ENCODE results near the gene CCDC167. TPM values are rescaled to one million over a fixed set of nuclear protein-coding genes. Genes with fewer than 3 reads are reported as not detected.

CCDC167 gene
- total RNA-seq, 2 experiments from 2014 or later: 52.2 to 55.0 TPM

- Mint-ChIP-seq H3K27ac (no peak overlapping the region), H3K27me3 (no peaks in the 10 kb centered on the region), H3K4me1 (no peaks in the 10 kb centered on the region), H3K36me3 (ENCODE audit: low read depth) (no peaks in the 10 kb centered on the region), H3K9me3 (no peaks in the 10 kb centered on the region), H3K4me3 (no peak overlapping the region)
- ChIA-PET POLR2A (interaction anchor here (1.1 to 1.6 kb wide), 4 partner anchors 12 to 56 kb away, joined by 3 to 4 read pairs (median 4); no protein-coding TSS in a partner anchor), CTCF (interaction anchor here (1.0 to 1.3 kb wide), 5 partner anchors 10 to 155 kb away, joined by 3 read pairs; no protein-coding TSS in a partner anchor)
- no peak for DNase-seq
Observed at GRCh38 chr6:37538107-37538506, 38.4 kb upstream of the CCDC167 start.

GRCh38 chr6:37537548-37537947, 37.9 kb upstream of the CCDC167 start:
- Mint-ChIP-seq H3K4me1 (no peaks in the 10 kb centered on the region), H3K9me3 (no peaks in the 10 kb centered on the region), H3K27ac (no peak overlapping the region), H3K27me3 (peaks cover 1% of the 10 kb centered on the region), H3K36me3 (ENCODE audit: low read depth) (no peaks in the 10 kb centered on the region), H3K4me3 (no peak overlapping the region)
- ChIA-PET CTCF (interaction anchor here (1.0 to 1.2 kb wide), 3 partner anchors 10 to 155 kb away, joined by 3 read pairs; no protein-coding TSS in a partner anchor), POLR2A (interaction anchor here (1.1 to 1.3 kb wide), 2 partner anchors 11 to 21 kb away, joined by 4 read pairs; no protein-coding TSS in a partner anchor)
- DNase-seq: no peak

DNA sequence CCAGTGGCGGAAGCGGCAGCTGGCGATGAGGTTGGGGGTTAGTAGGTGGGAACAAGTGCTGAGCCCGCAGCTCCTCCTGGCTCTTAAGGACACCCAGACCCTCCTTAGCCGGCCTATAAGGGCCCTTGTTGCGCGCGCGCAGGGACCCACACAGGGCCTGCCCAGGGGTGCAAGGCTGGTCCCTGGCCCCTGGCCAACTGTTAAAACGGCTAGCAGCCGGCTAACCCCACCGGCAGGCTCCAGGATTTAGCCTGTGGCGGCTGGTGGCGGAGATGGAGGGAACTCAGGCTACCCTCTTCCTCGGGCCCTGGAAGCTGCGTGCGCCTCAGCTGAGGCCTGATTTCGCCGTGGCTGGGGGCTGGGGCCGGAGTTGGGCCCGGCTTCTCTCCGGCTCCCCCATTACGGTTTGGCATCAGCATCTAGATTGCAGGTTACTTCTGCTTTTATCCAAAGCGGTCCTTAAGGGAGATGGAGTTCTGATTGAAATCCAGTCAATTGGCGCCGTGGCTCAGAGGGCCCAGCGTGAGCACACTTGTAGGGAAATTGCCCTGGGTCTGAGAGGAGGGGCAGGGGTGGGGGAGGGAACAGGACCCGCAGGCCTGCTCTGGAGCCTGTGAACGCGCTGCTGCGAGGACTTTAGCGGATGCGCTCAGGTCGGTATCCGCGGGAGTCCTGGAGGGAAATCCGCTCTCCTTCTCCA, 36.9 kb upstream of the CCDC167 start:
- no peaks in the 10 kb centered on the region for H3K9me3 Mint-ChIP-seq
- POLR2A ChIA-PET: interaction anchor here (1.3 kb wide), 1 partner anchor 20 kb away, joined by 4 read pairs; no protein-coding TSS in a partner anchor
- H3K4me1 Mint-ChIP-seq: no peaks in the 10 kb centered on the region
- DNase-seq: no peak
- no peak overlapping the region for H3K27ac Mint-ChIP-seq
- H3K36me3 Mint-ChIP-seq (ENCODE audit: low read depth): no peaks in the 10 kb centered on the region
- CTCF ChIA-PET: no interaction called here
- peaks cover 3% of the 10 kb centered on the region for H3K27me3 Mint-ChIP-seq
- no peak overlapping the region for H3K4me3 Mint-ChIP-seq

DNA sequence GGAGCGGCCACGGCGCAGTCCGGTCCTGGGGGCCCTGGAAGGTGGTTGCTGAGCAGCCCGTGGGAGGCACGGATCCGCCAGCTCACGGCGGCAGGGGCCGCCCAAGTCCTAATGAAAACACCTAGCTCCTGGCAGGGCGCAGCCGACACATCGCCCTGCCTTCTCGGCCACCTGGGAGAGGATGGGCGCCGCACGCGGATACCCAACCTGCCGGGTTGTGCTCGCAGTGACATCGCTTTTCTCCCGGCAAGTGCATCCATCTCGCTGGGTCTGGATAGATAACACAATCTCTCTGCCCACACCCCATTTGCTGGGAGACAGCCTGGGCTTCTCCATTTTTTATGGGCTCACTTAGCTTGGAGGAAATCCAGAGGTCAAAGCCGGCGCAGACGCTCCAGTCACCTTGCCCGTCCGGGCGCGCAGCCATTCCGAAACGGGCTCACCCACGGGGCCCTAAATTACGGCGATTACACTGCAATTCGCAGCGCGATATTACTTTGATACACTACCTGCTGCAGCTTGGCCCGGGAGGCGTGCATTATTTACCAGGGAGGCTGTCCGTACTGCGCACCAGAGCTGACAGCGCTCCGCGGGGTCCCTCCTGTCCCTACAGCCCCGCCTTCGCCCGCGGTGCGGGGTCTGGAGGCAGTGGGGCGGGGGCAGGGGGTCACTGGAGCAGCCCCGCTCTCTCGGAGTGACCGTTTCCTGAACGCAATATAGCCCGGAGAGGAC, 36.2 kb upstream of the CCDC167 start:
- no peak for DNase-seq
- H3K4me1 Mint-ChIP-seq: no peaks in the 10 kb centered on the region
- no peaks in the 10 kb centered on the region for H3K9me3 Mint-ChIP-seq
- no peaks in the 10 kb centered on the region for H3K36me3 Mint-ChIP-seq (ENCODE audit: low read depth)
- ChIA-PET CTCF (interaction anchor here (1.0 kb wide), 1 partner anchor 19 kb away, joined by 3 read pairs; no protein-coding TSS in a partner anchor), POLR2A (interaction anchor here (1.3 kb wide), 1 partner anchor 19 kb away, joined by 4 read pairs; no protein-coding TSS in a partner anchor)
- peaks cover 3% of the 10 kb centered on the region for H3K27me3 Mint-ChIP-seq
- no peak overlapping the region for H3K27ac Mint-ChIP-seq
- H3K4me3 Mint-ChIP-seq: no peak overlapping the region

GRCh38 chr6:37535428-37535758, 35.7 kb upstream of the CCDC167 start:
- Mint-ChIP-seq H3K27me3 (peaks cover 3% of the 10 kb centered on the region), H3K27ac (no peak overlapping the region), H3K36me3 (ENCODE audit: low read depth) (no peaks in the 10 kb centered on the region), H3K4me3 (no peak overlapping the region), H3K9me3 (no peaks in the 10 kb centered on the region), H3K4me1 (no peaks in the 10 kb centered on the region)
- no peak for DNase-seq
- POLR2A ChIA-PET: interaction anchor here (1.3 kb wide), 1 partner anchor 19 kb away, joined by 4 read pairs; no protein-coding TSS in a partner anchor
- CTCF ChIA-PET: interaction anchor here (1.0 kb wide), 1 partner anchor 19 kb away, joined by 3 read pairs; no protein-coding TSS in a partner anchor

DNA sequence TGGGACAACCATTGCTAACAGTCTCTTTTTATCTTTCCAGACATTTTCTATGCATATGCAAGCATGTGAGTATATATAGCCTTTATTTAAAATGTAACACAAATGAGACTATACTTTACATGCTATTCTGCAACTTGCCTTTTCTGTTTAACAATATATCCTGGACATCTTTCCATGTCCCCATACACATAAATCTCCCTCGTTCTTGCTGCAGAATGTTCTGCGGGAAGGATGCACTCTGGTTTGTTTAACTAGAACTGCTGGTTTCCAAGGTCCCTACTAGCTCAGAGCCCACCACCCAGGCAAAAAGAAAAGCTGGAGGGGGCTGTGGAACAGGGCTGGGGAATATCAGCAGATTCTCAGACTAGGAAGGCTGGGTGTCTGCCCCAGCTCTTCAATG, 35.2 kb upstream of the CCDC167 start:
- Mint-ChIP-seq H3K27me3 (peaks cover 3% of the 10 kb centered on the region), H3K4me3 (no peak overlapping the region), H3K27ac (no peak overlapping the region), H3K9me3 (no peaks in the 10 kb centered on the region), H3K36me3 (ENCODE audit: low read depth) (no peaks in the 10 kb centered on the region), H3K4me1 (no peaks in the 10 kb centered on the region)
- POLR2A ChIA-PET: no interaction called here
- CTCF ChIA-PET: interaction anchor here (1.8 kb wide), 1 partner anchor 157 kb away, joined by 4 read pairs; no protein-coding TSS in a partner anchor
- DNase-seq: no peak

DNA sequence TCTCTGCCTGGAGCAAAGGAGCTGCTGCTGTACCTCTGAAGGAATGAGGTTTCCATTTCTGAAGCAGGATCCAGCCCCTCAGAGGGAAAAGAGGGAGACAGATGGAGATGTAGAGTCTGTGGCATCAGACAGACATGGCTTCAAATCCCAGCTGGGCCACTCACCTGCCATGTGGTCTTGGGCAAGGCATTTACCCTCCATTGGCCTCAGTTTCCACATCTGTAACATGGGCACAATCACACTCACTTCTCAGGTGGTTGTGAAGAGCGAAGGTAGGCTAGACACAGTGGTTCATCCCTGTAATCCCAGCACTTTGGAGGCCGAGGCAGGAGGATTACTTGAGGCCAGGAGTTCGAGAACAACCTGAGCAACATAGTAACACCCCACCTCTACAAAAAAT, 32.4 kb upstream of the CCDC167 start:
- H3K4me3 Mint-ChIP-seq: no peak overlapping the region
- no peak overlapping the region for H3K27ac Mint-ChIP-seq
- DNase-seq: no peak
- ChIA-PET CTCF (interaction anchor here (1.0 kb wide), 1 partner anchor 15 kb away, joined by 3 read pairs; no protein-coding TSS in a partner anchor), POLR2A (no interaction called here)
- H3K9me3 Mint-ChIP-seq: no peaks in the 10 kb centered on the region
- H3K36me3 Mint-ChIP-seq (ENCODE audit: low read depth): no peaks in the 10 kb centered on the region
- H3K27me3 Mint-ChIP-seq: peaks cover 3% of the 10 kb centered on the region
- H3K4me1 Mint-ChIP-seq: no peaks in the 10 kb centered on the region

DNA sequence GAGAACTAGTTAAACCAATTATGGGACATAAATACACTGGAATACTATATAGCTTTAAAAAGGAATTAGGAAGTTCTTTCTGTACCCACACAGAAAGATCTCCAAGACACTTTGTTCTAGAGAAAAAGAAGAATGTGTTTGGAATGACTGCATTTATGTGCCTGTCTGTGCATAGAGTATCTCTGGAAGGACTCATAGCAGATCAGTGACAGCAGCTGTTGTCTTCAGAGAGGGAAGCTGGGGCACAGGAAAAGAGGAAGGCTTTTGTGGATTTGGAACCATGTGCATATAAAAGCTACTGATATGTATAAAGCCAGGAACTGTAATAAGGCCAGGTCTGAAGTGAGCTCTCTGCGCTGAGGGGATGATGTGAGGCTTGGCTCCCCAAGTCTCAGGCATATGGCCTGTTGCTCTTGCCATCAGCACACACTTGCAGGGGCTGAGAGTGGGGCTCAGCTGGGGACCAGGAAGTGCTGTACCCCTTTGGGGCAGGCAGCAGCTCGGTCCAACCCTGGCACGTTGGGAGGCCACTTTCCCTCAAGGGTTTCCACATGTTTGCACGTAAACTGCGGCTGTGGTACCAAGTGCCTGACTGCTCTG, 31.8 kb upstream of the CCDC167 start:
- ChIA-PET CTCF (no interaction called here), POLR2A (no interaction called here)
- H3K9me3 Mint-ChIP-seq: no peaks in the 10 kb centered on the region
- no peak for DNase-seq
- H3K36me3 Mint-ChIP-seq (ENCODE audit: low read depth): no peaks in the 10 kb centered on the region
- peaks cover 3% of the 10 kb centered on the region for H3K27me3 Mint-ChIP-seq
- peaks cover 2% of the 10 kb centered on the region for H3K4me1 Mint-ChIP-seq
- no peak overlapping the region for H3K4me3 Mint-ChIP-seq
- H3K27ac Mint-ChIP-seq: no peak overlapping the region

DNA sequence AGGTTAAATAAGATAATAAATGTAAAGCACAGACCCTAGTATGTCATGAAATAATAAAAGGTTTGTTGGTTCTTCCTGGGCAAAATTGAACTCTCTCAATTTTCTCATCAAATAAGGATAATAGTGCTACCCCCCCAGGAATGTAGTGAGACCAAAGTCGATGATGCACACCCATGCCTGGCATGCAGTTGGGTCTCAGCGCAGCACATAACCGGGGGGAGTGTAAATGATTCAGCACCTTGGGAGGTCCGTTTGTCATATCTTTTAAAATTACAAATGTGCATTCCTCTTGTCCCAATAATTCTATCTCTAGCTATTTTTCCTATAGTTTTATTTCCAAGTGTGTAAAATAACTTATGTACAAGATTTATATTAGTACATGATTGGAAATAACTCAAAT, 31.3 kb upstream of the CCDC167 start:
- POLR2A ChIA-PET: no interaction called here
- H3K27me3 Mint-ChIP-seq: peaks cover 3% of the 10 kb centered on the region
- peaks cover 4% of the 10 kb centered on the region for H3K4me1 Mint-ChIP-seq
- no peak overlapping the region for H3K4me3 Mint-ChIP-seq
- no peaks in the 10 kb centered on the region for H3K36me3 Mint-ChIP-seq (ENCODE audit: low read depth)
- no peaks in the 10 kb centered on the region for H3K9me3 Mint-ChIP-seq
- CTCF ChIA-PET: no interaction called here
- DNase-seq: no peak
- no peak overlapping the region for H3K27ac Mint-ChIP-seq

DNA sequence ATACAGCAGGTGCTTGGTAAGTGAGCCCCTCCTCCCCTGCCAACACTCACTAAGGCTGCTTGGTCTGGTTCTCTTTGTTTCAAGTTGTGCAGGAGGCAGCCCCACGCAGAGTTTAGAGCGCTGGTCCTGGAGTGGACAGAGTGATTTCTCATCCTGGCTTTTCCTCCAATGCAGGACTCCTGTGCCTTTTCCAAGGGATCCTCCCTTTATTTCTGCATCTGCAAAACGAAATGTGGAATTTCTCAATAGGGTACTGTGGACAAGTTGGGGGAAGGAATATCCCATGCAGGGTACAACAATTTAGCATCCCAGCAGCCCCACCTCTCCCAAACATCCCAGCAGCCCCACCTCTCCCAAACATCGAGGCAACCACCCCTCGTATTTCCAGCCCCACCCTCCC, 30.6 kb upstream of the CCDC167 start:
- ChIA-PET POLR2A (no interaction called here), CTCF (interaction anchor here (0.9 kb wide), 1 partner anchor 27 kb away, joined by 3 read pairs; no protein-coding TSS in a partner anchor)
- H3K4me1 Mint-ChIP-seq: peaks cover 4% of the 10 kb centered on the region

GRCh38 chr6:37528541-37528940, 28.8 kb upstream of the CCDC167 start:
- Mint-ChIP-seq H3K27me3 (peaks cover 3% of the 10 kb centered on the region), H3K36me3 (ENCODE audit: low read depth) (no peaks in the 10 kb centered on the region), H3K9me3 (no peaks in the 10 kb centered on the region), H3K4me1 (peaks cover 4% of the 10 kb centered on the region), H3K27ac (no peak overlapping the region), H3K4me3 (no peak overlapping the region)
- ChIA-PET CTCF (no interaction called here), POLR2A (no interaction called here)
- DNase-seq: no peak

More for the DNA sequence above, 30.6 kb upstream of the CCDC167 start:
- Mint-ChIP-seq H3K9me3 (no peaks in the 10 kb centered on the region), H3K36me3 (ENCODE audit: low read depth) (no peaks in the 10 kb centered on the region), H3K27ac (no peak overlapping the region), H3K27me3 (peaks cover 3% of the 10 kb centered on the region), H3K4me3 (no peak overlapping the region)
- DNase-seq: no peak

GRCh38 chr6:37525460-37526357, 26.0 kb upstream of the CCDC167 start:
- peaks cover 17% of the 10 kb centered on the region for H3K4me1 Mint-ChIP-seq
- no peaks in the 10 kb centered on the region for H3K27me3 Mint-ChIP-seq
- no peak for DNase-seq
- no peak overlapping the region for H3K27ac Mint-ChIP-seq
- no peak overlapping the region for H3K4me3 Mint-ChIP-seq
- H3K36me3 Mint-ChIP-seq (ENCODE audit: low read depth): no peaks in the 10 kb centered on the region
- ChIA-PET CTCF (no interaction called here), POLR2A (interaction anchor here (0.6 to 1.3 kb wide), 4 partner anchors 8 to 1567 kb away, joined by 3 to 4 read pairs (median 3); no protein-coding TSS in a partner anchor)
- no peaks in the 10 kb centered on the region for H3K9me3 Mint-ChIP-seq
